Fibroblast of mammary gland (primary cell): Measurements from ENCODE around the gene PIK3CG.
"Not testable (repeated sequence)": the region's sequence is repeated elsewhere in the genome, so short reads cannot be mapped to it uniquely, and the experiment has no call there.

Experiments
- DNase-seq: peaks from one replicate; pipeline ENCODE4 v3.0.0-alpha.2; 2010; ENCODE audit warnings: low read depth
- H3K4me3 ChIP-seq: 2 replicates; pipeline ENCODE4 v1.5.1; 2011; ENCODE audit warnings: low read depth, mild to moderate bottlenecking, low read length, moderate library complexity; ENCODE audit not compliant: control insufficient read depth
- TF ChIP-seq, protein P1 (sequence below): conservative IDR thresholded peaks from 2 replicates; pipeline ENCODE4 v1.5.1; 2011; ENCODE audit warnings: low read depth, low read length, inconsistent platforms; ENCODE audit not compliant: control insufficient read depth, insufficient read depth

The PIK3CG gene

DNA sequence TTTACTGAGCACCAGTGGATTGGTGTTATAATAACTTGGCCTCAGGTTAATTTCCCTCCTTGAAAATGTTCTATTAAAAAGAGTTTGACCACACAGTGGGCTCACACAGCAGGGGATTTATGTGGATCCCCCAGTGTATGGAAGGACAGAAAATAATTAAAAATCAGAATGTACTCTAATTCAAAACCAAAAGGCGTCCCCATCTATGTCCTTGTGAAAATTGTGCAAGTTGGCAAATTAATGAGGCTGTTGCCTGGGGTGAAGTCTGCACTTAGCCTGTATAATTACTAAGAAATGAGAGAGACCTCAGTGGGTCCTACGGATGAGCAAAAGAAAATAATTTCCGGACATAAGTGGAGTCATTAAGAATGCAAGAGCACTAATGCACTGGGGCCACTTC lies 31.1 kb downstream of the PIK3CG start:
- TF ChIP-seq, protein P1, sequence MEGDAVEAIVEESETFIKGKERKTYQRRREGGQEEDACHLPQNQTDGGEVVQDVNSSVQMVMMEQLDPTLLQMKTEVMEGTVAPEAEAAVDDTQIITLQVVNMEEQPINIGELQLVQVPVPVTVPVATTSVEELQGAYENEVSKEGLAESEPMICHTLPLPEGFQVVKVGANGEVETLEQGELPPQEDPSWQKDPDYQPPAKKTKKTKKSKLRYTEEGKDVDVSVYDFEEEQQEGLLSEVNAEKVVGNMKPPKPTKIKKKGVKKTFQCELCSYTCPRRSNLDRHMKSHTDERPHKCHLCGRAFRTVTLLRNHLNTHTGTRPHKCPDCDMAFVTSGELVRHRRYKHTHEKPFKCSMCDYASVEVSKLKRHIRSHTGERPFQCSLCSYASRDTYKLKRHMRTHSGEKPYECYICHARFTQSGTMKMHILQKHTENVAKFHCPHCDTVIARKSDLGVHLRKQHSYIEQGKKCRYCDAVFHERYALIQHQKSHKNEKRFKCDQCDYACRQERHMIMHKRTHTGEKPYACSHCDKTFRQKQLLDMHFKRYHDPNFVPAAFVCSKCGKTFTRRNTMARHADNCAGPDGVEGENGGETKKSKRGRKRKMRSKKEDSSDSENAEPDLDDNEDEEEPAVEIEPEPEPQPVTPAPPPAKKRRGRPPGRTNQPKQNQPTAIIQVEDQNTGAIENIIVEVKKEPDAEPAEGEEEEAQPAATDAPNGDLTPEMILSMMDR, result no peak
- no peak overlapping the region for H3K4me3 ChIP-seq
- no peak for DNase-seq

DNA sequence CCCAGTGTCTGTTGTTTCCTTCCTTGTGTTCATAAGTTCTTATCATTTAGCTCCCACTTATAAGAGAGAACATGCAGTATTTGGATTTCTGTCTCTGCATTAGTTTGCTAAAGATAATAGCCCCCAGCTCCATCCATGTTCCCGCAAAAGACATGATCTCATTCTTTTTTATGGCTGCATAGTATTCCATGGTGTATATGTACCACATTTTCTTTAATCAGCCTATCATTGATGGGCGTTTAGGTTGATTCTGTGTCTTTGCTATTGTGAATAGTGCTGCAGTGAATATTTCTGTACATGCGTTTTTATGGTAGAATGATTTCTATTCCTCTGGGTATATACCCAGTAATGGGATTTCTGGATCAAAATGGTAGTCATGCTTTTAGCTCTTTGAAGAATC lies 32.5 kb downstream of the PIK3CG start:
- DNase-seq, H3K4me3 ChIP-seq: not testable (repeated sequence)

DNA sequence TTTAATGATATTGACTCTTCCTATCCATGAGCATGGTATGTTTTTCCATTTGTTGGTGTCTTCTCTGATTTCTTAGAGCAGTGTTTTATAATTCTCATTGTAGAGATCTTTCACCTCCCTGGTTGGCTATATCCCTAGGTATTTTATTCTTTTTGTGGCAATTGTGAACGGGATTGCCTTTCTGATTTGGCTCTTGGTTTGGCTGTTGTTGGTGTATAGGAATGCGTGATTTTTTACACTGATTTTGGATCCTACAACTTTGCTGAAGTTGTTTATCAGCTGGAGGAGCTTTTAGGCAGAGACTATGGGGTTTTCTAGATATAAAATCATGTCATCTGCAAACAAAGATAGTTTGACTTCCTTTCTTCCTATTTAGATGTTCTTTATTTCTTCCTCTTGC lies 33.9 kb downstream of the PIK3CG start:
- not testable (repeated sequence) for H3K4me3 ChIP-seq, DNase-seq

DNA sequence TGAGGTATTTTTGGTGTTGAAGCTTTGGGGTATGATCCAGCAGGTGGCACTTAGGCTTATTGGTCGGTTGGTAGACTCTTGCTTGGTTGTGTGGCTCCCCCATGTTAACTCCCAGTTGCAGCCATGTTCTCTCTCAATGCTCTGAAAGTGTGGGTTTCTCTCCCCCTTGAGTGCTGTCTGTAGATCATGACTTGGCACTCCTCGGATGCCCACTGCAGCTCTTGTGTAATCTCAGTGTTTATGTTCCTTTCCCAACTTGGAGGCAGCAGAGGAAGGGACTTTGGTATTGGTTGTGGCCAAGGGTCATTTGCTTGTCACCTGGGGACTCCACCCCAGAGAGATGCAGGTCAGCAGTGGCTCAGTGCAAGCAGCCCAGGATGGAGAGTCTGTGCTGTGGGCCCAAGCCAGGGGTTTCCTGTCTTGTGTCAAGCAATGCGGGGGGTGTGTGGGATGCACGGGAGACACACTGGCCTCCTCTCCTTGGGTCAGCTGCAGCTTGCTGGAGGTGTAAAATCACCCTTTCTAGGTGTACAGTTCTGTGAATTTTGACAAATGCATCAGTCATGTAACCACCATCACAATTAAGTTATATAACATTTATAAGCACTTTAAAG lies 36.9 kb downstream of the PIK3CG start:
- TF ChIP-seq, protein P1, result no peak
- no peak for DNase-seq
- H3K4me3 ChIP-seq, result no peak overlapping the region

DNA sequence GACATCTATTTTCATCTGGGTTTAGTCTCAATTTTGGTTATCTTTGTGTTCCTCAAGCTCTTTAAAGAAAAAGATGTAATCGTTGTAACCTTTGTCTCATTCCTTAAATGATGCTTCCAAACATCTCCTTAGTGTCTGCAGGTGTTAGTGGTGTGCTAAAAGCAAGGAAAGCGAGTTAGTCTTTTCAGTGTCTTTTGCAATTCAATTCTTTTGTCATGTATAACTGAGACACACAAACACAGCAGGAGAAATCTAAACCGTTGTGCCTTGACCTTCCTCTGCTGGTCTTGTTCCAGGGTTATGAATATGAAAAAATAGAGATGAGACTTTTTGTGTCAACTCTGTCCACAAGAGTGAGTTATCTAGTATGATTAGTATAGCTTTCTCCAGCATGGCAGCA lies 40.7 kb downstream of the PIK3CG start:
- H3K4me3 ChIP-seq, result no peak overlapping the region
- DNase-seq, result no peak
- TF ChIP-seq, protein P1, result no peak

DNA sequence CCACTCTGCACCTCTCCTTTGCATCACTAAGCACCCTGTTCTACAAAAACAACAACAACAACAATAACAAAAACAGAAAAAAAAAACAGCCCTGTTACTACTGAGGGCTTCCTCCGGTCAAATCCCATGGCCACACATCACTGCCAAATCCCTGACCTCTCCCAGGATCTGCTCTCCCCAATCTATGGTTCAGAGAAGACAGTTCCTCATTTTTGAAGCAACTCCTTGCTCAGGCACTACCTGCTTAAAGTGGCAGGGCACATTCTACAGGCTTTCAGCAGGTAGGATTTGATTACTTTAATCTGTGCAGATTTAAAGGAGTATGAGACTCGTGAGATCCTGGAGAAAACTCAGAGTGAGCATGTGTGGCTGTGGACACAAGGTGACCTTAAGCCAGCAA lies 46.9 kb downstream of the PIK3CG start:
- DNase-seq, result no peak
- H3K4me3 ChIP-seq, result no peak overlapping the region
- TF ChIP-seq, protein P1, result no peak

DNA sequence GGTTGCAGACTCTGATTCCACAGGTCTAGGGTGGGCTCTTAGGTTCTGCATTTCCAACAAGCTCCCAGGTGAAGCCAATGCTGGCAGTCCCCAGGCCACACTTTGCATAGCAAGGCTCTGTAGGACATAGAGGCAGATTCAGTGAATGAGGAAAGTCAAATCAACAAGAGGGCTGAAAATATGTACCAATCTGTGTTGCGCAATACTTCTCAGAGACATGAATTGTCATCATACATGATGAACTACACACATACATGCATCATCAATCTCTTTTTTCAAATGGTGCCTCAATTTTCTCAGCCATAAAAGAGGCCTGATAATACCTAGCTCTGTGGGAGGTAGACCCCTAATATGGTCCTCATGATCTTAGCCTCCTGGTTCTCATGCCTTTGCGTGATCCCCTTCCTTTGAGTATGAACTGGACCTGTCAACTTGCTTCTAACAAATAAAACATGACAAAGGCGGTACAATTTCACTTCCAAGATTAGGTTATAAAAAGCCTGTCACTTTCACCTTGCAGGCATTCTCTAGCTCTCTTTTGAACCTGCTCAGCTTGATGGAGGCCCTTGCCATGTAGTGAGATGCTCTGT lies 49.0 kb downstream of the PIK3CG start:
- peak; percentile 8 for DNase-seq
- TF ChIP-seq, protein P1, result no peak
- H3K4me3 ChIP-seq, result no peak overlapping the region

DNA sequence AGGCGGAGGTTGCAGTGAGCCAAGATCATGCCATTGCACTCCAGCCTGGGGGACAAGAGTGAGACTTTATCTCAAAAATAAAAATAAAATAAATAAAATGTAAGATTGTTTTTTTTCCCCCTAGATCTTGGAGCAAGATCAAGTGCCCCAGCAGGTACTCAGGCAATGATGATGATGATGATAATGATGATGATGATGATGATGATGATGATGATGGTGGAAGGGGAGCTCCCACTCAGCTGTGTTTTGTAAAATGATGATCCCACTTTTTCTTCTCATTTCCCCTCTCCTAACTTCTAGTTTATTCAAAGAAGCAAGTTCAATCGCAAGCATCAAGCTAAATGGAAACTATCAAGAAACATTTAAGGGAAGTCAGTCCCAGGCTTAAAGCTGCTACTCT lies 50.3 kb downstream of the PIK3CG start:
- no peak overlapping the region for H3K4me3 ChIP-seq
- DNase-seq, result no peak
- TF ChIP-seq, protein P1, result no peak
